Activated CD4-positive, alpha-beta T cell treated with anti-CD3 and anti-CD28 coated beads, Interleukin-2, Interleukin-6, amounts not matched to agents 100 ng/mL and 50 ng/mL, durations not matched to agents 16 hours and 8 hours (primary cell): ENCODE results near the gene DKKL1.
"Not testable (repeated sequence)": the region's sequence is repeated elsewhere in the genome, so short reads cannot be mapped to it uniquely, and the experiment has no call there.

Experiments used
- DNase-seq: peaks from one replicate; pipeline ENCODE4 v3.0.0-alpha.2; 2020

Gene DKKL1

GRCh38 chr19:49363268-49364082 is at the start of gene DKKL1:
Gene DKKL1 (plus strand): TSS chr19:49363877. CDS start chr19:49363999, 122 bp downstream.
- DNase-seq, result peak; percentile 84

GRCh38 chr19:49315111-49315510 is 48.6 kb upstream of the DKKL1 start:
- no peak for DNase-seq

GRCh38 chr19:49316284-49316683 is 47.4 kb upstream of the DKKL1 start:
- no peak for DNase-seq

- no peak for DNase-seq
These were observed 45.4 kb upstream of the DKKL1 start for GRCh38 chr19:49318296-49318695.

GRCh38 chr19:49324801-49325576 is 38.7 kb upstream of the DKKL1 start, which contains the start of gene SLC6A16:
Gene SLC6A16 (minus strand): TSS chr19:49325191. CDS start chr19:49311347, 13,844 bp downstream.
- no peak for DNase-seq

- DNase-seq, result not testable (repeated sequence)
These were observed 37.9 kb upstream of the DKKL1 start for GRCh38 chr19:49325756-49326155.

GRCh38 chr19:49326165-49326704 is 37.4 kb upstream of the DKKL1 start:
- DNase-seq, result no peak

GRCh38 chr19:49327878-49328544 is 35.7 kb upstream of the DKKL1 start:
- peak; percentile 62 for DNase-seq

GRCh38 chr19:49328741-49329140 is 34.9 kb upstream of the DKKL1 start:
- no peak for DNase-seq

- DNase-seq, result not testable (repeated sequence)
These were observed 32.5 kb upstream of the DKKL1 start for GRCh38 chr19:49331187-49331586.

- peak; percentile 80 for DNase-seq
These were observed 32.0 kb upstream of the DKKL1 start for GRCh38 chr19:49331616-49332055.

- DNase-seq, result not testable (repeated sequence)
These were observed 30.8 kb upstream of the DKKL1 start for GRCh38 chr19:49332691-49333417.

GRCh38 chr19:49333418-49333805 is 30.3 kb upstream of the DKKL1 start:
- no peak for DNase-seq

GRCh38 chr19:49333811-49334288 is 29.8 kb upstream of the DKKL1 start:
- DNase-seq, result peak; percentile 80

GRCh38 chr19:49335071-49335783 is 28.4 kb upstream of the DKKL1 start, which contains the start of gene CD37:
Gene CD37 (plus strand): TSS chr19:49335406. CDS start chr19:49335541, 135 bp downstream.
- peak; percentile 55 for DNase-seq

- peak; percentile 51 for DNase-seq
These were observed 27.7 kb upstream of the DKKL1 start for GRCh38 chr19:49335784-49336481.

GRCh38 chr19:49336482-49337266 is 27.0 kb upstream of the DKKL1 start:
- DNase-seq, result no peak

- DNase-seq, result no peak
These were observed 26.2 kb upstream of the DKKL1 start for GRCh38 chr19:49337267-49338022.
